ENCODE data around the gene VAV2.

- no peak for TF ChIP-seq CTCF (IDR thresholded peaks at IDR 0.05)
- TF ChIP-seq POLR2A (IDR thresholded peaks at IDR 0.05), result no peak
- TF ChIP-seq EP300 (IDR thresholded peaks at IDR 0.05), result no peak
Measured at GRCh38 chr9:133986061-133986460, 6.1 kb downstream of the VAV2 start.

All from tibial nerve (tissue), 4 donors.